ENCODE data around the gene ASTN2.

The ASTN2 gene

DNA sequence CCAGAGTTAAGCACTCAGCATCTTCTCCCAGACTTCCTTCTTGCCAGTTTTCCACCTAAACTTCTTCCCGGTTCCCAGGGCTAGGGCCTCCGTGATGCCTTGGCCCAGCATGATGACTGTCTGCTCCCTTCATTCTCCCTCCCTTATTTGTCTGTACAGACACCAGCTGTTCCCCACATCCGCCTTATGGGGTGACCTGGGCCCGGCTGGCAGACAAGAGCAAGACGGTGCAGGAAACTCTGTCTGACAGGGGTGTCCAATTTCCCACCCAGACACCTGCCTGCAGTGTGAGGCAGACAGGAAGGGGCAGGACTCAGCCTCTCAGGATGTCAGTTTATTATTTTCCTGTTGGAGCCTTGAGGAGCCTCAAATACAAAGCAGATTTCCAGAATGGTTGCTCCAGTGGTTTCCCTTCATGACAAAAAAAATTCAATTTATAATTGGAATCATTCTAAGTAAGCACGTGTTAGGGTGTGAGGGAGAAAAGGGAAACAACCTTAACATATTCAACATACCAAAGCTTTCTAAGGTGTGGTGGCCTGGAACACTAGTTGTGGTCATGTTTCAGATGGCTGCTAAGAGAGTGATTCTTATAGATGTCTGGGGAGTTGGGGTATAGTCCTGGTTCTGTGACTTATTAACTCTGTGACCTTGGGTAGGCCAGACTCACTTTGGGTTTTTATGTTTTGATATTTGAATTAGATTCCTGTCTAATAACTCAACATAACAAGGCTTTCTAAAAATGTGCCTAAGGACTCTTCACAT, 1026.7 kb downstream of the ASTN2 start:
- DNase-seq: no peak

DNA sequence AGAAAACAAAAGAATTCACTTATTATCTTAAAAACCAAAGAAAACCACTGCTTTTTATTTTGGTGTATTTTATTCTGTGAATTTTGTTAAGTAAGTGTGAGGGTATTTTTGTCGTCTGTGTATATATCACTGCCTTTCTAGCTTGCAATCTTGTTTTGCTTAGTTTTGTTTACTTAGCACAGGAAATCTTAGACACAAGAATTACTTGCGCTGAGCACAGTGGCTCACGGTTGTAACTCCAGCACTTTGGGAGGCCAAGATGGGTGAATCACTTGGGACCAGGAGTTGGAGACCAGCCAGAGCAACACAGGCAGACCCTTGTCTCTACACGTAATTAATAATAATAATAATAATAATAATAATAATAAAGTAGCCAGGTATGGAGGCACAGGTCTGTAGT, 1030.9 kb downstream of the ASTN2 start:
- no peak for DNase-seq

GRCh38 chr9:116383133-116383532, 1031.7 kb downstream of the ASTN2 start:
- no peak for DNase-seq

- no peak for DNase-seq
Observed at GRCh38 chr9:116382053-116382452, 1032.8 kb downstream of the ASTN2 start.

- DNase-seq: no peak
Observed at GRCh38 chr9:116381350-116381749, 1033.5 kb downstream of the ASTN2 start.

- DNase-seq: no peak
Observed at GRCh38 chr9:116380496-116380995, 1034.3 kb downstream of the ASTN2 start.

DNA sequence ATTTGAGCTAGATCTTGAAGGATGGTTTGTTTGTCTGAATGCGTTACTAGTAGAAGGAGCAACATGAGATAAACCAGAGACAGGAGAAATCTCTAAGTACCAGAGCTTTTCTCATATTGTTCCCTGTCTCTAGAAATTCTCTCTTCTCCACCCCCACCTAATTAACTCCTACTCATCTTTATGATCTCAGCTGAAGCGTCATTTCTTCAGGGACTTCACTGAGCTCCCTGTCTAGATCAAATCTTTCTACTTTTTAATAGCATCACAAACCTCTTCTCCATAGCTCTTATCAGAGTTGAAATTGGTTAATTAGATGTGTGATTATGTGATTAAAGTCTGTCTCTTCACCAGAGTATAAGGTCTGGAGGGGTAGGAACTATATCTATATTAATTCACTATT, 1035.0 kb downstream of the ASTN2 start:
- DNase-seq: no peak

- DNase-seq: no peak
Observed at GRCh38 chr9:116378873-116379272, 1036.0 kb downstream of the ASTN2 start.

GRCh38 chr9:116377179-116377798, 1037.6 kb downstream of the ASTN2 start:
- DNase-seq: no peak
